Neural progenitor cell (in vitro differentiated cells): ENCODE data around the gene CD320.

ENCODE experiments used
- EZH2 ChIP-seq: fragments of 200-600 bp; sonication (generic); IDR thresholded peaks from 2 replicates; pipeline ENCODE4 v1.6.1; 2017; ENCODE audit warnings: antibody characterized with exemption, mild to moderate bottlenecking, moderate library complexity
- EZH2phosphoT487 ChIP-seq: fragments of 200-600 bp; sonication (generic); IDR thresholded peaks from 2 replicates; pipeline ENCODE4 v1.6.1; 2017; ENCODE audit warnings: antibody characterized with exemption
- TF ChIP-seq, protein P1 (sequence below): fragments of 200-600 bp; sonication (generic); IDR thresholded peaks from 2 replicates; pipeline ENCODE4 v1.5.1; 2017; ENCODE audit warnings: antibody characterized with exemption, mild to moderate bottlenecking

DNA sequence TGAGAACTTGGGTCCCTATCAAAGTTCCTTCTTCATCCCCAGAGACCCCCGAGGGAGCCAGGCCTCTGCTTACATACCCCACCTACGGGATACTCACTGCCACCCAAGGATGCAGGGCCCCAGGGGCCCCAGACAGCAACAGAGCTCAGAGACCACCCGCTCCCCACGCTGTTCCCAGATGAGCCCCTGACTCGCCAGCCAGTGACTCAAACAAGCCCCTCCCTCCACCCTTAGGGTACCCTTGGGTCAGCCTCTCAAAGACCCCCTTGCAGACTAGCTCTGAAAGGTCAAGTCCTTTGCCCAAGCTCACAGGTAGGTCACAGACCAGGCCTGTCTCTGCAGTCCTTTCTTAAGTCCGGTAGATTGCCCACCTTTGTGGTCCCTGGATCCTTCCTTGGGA, 45.7 kb downstream of the CD320 start:
- TF ChIP-seq, protein P1, sequence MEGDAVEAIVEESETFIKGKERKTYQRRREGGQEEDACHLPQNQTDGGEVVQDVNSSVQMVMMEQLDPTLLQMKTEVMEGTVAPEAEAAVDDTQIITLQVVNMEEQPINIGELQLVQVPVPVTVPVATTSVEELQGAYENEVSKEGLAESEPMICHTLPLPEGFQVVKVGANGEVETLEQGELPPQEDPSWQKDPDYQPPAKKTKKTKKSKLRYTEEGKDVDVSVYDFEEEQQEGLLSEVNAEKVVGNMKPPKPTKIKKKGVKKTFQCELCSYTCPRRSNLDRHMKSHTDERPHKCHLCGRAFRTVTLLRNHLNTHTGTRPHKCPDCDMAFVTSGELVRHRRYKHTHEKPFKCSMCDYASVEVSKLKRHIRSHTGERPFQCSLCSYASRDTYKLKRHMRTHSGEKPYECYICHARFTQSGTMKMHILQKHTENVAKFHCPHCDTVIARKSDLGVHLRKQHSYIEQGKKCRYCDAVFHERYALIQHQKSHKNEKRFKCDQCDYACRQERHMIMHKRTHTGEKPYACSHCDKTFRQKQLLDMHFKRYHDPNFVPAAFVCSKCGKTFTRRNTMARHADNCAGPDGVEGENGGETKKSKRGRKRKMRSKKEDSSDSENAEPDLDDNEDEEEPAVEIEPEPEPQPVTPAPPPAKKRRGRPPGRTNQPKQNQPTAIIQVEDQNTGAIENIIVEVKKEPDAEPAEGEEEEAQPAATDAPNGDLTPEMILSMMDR, result no peak
- TF ChIP-seq EZH2phosphoT487 (no peak), EZH2 (no peak)
